IPS DF 6.9 (cell line): ENCODE results near the gene MCL1.

Experiments
- DNase-seq: peaks from one replicate; pipeline ENCODE4 v3.0.0-alpha.2; 2013; ENCODE audit warnings: low read depth, low spot score
- H3K27ac ChIP-seq: one replicate; pipeline ENCODE4 v1.5.1; 2013; ENCODE audit warnings: low read length, control low read depth
- H3K27me3 ChIP-seq: 2 replicates; pipeline ENCODE4 v1.6.1; 2013; ENCODE audit warnings: mild to moderate bottlenecking, low read length; ENCODE audit not compliant: control insufficient read depth, insufficient read depth
- H3K36me3 ChIP-seq: 2 replicates; pipeline ENCODE4 v1.6.1; 2013; ENCODE audit warnings: low read length; ENCODE audit not compliant: control insufficient read depth, insufficient read depth
- H3K4me1 ChIP-seq: 2 replicates; pipeline ENCODE4 v1.6.1; 2013; ENCODE audit warnings: low read length; ENCODE audit not compliant: control insufficient read depth, insufficient read depth
- H3K4me3 ChIP-seq: 2 replicates; pipeline ENCODE4 v1.5.1; 2013; ENCODE audit warnings: mild to moderate bottlenecking, low read length
- H3K9me3 ChIP-seq: 2 replicates; pipeline ENCODE4 v1.6.1; 2013; ENCODE audit warnings: low read length, inconsistent platforms; ENCODE audit not compliant: control insufficient read depth, insufficient read depth
- WGBS: extraction: QIAGEN DNeasy Blood & Tissue Kit; methylation state at CpG from one replicate; pipeline ENCODE4 v1.1.7; 2013; ENCODE audit warnings: mixed read lengths, missing lambda C conversion rate; ENCODE audit not compliant: insufficient read length, insufficient coverage; 5-methylcytosine and 5-hydroxymethylcytosine counted together

MCL1 gene

DNA sequence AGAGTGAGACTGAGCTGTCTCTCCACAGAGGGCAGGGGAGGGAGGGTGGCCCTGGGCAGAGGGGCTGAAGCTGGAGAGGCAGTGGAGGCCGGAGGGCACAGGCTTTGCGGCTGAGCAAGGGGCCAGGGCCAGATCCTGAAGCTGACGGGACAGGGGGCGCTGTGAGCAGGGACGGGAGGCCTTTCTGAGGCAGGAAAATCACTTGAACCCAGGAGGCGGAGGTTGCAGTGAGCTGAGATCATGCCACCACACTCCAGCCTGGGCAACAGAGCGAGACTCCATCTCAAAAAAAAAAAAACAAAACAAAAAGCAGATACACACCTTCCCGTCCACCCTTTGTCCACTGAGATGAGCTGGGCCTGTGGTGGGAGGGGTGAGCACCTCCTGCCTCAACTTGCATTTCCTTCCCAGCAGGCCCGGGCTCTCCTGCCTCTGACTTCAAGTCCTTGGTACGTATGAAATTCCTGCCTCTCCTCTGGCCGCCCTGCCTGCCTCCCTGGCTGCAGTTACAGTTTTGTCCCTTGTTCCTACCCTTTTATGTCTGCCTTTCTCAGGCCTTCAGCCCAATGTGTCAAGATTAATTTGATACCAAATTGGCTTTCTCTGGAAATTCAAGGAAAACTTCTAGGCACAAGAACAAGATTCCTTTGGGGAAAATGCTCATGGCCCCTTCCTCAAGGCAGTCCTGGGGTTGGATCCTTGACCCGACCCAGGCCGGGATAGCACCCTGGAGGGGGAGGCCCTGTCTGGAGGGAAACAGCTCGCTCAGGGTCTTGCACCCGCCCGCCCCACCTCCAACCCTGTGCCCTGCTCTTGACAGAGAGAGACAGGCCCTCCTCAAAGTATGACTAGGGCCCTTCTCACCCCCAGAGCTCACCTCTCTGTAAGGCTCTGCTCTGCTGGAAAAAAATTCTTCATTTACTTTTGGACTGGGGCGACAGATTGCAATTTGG, 41.4 kb downstream of the MCL1 start:
- WGBS, result no CpG with 5 or more reads among the region's 17 CpGs
- no peak overlapping the region for H3K27ac ChIP-seq
- H3K4me1 ChIP-seq, result no peaks in the 10 kb centered on the region; the same call in 1 of the 2 replicates
- no peaks in the 10 kb centered on the region for H3K9me3 ChIP-seq
- H3K36me3 ChIP-seq, result no peaks in the 10 kb centered on the region
- no peak overlapping the region for H3K4me3 ChIP-seq
- no peak for DNase-seq
- no peaks in the 10 kb centered on the region for H3K27me3 ChIP-seq

DNA sequence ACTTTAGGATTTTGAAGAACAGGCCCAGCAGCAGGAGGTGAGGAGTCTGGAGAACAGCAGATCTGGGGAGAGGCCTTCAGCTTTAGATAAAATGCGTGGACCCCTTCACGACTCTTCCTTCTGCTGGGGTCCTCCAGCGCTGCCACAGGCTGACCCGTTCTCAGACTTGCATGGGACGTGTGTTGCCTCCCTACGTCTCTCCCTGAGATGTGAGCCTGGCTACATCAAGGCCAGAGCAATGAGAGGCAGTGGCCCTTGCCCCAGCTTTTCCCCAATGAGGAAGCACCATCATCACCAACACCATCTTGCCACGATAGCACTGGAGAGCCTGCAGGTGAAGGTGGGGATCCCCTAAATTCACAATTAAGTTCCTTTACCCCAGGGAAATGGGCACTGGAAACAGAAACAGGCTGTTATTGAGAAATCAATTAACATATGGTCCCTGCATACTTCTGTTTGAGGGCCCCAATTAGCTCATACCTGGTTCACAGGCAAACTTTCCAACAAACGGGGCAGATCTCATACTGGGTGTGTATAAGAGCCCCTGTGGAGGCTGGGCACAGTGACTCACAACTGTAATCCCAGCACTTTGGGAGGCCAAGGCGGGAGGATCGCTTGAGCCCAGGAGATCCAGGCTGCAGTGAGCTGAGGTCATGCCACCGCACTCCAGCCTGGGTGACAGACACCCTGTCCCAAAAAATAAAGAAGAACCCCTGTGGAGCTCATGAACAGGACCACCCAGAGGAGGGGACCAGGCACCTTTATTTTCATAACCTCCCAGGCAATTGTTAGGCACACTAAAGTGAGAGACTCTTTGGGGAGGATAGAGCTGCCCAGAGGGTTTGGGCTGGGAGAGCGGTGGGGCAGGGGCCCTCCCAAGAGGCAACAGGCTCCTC, 42.3 kb downstream of the MCL1 start:
- H3K4me1 ChIP-seq, result no peaks in the 10 kb centered on the region; the same call in 1 of the 2 replicates
- no peak overlapping the region for H3K4me3 ChIP-seq
- H3K27me3 ChIP-seq, result no peaks in the 10 kb centered on the region
- no peaks in the 10 kb centered on the region for H3K36me3 ChIP-seq
- H3K27ac ChIP-seq, result no peak overlapping the region
- WGBS, result no CpG with 5 or more reads among the region's 12 CpGs
- H3K9me3 ChIP-seq, result no peaks in the 10 kb centered on the region
- no peak for DNase-seq

DNA sequence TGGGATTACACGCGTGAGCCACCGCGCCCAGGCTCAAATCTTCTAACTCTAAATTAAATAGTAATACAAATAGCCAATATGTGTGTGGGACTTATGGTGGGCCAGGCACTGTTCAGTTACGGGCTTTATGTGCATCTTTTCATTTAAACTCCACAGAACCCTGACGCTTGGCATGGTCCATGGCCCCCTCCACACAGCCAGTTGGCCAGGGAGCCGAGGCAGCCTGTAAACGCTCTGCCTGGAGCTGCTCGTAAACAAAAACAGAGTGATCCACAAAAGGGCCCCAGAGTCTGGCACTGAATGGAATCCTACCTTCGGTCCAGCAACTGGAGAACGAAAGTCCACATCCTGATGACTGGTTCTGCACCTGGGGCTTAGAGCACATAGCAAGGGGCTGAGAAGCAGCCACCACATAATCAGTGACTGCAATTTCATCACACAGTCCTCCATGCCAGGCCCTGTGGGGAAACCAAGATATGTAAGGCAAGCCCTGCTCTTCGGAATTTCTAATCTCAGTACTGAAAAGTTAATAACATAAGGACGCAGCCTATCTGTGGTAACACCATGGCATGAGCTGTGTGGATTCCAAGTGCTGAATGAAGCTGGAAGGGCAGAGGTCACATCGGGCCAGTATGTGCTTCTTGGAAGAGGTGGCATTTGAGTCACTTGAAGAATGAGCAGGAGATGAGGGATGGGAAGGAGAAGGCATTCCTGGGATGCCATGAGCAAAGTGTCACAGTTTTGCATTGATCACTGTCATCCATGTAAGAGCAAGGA, 43.7 kb downstream of the MCL1 start:
- no peaks in the 10 kb centered on the region; the same call in 1 of the 2 replicates for H3K4me1 ChIP-seq
- no peak for DNase-seq
- H3K4me3 ChIP-seq, result no peak overlapping the region
- H3K27me3 ChIP-seq, result no peaks in the 10 kb centered on the region
- whole genome bisulfite sequencing, result no CpG with 5 or more reads among the region's 14 CpGs
- H3K36me3 ChIP-seq, result no peaks in the 10 kb centered on the region
- H3K27ac ChIP-seq, result no peak overlapping the region
- no peaks in the 10 kb centered on the region for H3K9me3 ChIP-seq

DNA sequence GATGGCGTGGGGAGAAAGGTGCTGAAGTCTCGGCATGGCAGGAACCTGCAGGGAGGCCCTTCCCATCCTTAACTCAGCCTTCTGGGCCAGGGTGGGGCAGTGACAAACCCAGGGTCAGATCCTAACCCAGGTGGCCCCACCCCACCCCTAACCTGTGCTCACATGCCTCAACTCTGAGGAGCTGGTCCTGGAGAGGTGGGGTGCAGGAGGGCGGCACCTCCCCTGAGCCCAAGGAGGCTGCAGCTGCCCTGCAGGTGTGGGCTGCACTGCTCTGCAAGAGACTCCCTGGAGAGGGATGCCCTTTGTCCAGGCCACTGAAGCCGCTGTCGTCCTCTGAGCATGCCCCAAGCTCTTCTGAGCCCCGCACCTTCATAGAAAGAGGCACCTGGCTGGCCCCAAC, 45.4 kb downstream of the MCL1 start:
- H3K27me3 ChIP-seq, result no peaks in the 10 kb centered on the region
- no CpG with 5 or more reads among the region's 6 CpGs for WGBS
- no peaks in the 10 kb centered on the region for H3K36me3 ChIP-seq
- H3K27ac ChIP-seq, result no peak overlapping the region
- no peak for DNase-seq
- H3K9me3 ChIP-seq, result no peaks in the 10 kb centered on the region
- no peaks in the 10 kb centered on the region; the same call in 1 of the 2 replicates for H3K4me1 ChIP-seq
- no peak overlapping the region for H3K4me3 ChIP-seq

DNA sequence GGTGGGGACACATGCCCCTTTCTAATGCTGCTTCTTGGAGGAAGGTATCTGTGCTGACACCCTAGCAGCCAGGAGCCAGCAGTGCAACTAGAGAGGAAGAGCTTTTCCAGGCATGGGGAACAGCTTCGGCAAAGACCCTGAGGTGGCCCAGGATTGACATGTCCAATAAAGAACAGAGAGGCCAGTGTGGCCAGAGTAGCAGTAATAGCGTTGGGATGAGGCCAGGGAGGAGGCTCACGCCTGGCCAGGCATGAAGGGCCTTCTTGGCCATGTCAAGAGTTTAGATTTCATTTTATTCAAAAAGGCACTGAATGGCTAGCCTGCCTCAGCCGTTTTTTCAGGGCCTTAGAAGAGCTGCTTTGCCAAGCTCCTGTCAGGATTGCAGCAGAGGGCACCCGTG, 46.5 kb downstream of the MCL1 start:
- Histone ChIP-seq H3K27ac (no peak overlapping the region), H3K4me3 (no peak overlapping the region), H3K27me3 (no peaks in the 10 kb centered on the region), H3K36me3 (no peaks in the 10 kb centered on the region), H3K9me3 (no peaks in the 10 kb centered on the region), H3K4me1 (no peaks in the 10 kb centered on the region; the same call in 1 of the 2 replicates)
- no CpG with 5 or more reads among the region's 5 CpGs for WGBS
- no peak for DNase-seq

DNA sequence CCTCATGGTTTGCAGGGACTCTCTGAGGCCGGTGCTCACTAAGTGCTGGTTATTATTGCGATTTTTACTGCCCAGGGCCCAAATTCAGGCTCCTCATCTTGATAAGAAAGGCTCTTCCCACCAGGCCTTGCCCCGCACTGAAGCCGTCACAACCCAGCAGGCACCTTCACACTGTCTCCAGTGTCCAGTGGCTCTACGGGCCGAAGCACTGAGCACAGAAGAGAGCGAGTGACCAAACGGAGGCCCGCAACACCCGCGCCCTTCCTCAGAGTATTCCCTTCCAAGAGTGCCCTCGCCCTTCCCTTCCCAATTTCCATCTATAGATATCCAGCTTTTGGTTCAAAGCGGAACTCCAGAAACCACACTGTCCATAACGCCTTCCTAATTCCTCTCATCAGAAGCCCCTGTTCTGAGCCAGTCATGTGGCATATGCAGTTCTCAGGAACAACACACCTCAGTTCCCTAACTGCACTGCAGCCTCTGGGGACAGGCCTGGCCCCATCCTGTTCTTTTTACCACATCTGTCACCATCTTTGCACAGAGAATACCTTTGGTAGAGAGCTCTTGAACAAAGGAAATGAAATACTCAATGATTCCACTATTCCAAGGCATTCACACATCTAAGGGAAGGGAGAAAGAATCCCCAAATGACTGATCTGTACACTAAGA, 48.8 kb downstream of the MCL1 start:
- no peak overlapping the region for H3K4me3 ChIP-seq
- DNase-seq, result no peak
- H3K4me1 ChIP-seq, result no peaks in the 10 kb centered on the region; the same call in 1 of the 2 replicates
- H3K9me3 ChIP-seq, result no peaks in the 10 kb centered on the region
- no peaks in the 10 kb centered on the region for H3K27me3 ChIP-seq
- no peaks in the 10 kb centered on the region for H3K36me3 ChIP-seq
- no peak overlapping the region for H3K27ac ChIP-seq
- no CpG with 5 or more reads among the region's 14 CpGs for WGBS

DNA sequence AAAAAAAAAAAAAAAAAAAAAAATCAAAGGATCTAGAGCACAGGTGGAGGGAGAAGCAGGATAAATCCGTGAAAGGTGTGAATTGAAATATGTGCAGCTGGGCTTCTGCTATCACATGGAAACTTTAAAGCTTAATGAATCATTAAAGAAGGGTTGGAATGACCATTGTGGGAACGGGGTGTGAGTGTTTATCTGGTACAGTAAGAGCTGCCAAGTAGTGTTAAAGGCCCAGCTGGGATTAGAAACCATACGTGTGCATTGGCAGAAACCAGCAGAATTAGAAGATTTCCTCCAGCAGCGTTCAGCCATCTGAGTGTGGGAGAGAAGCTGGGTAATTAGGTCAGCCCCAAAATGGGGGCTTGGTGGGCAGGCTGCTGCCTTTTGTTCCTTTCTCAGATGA, 50.4 kb downstream of the MCL1 start:
- no CpG with 5 or more reads among the region's 4 CpGs for WGBS

DNA sequence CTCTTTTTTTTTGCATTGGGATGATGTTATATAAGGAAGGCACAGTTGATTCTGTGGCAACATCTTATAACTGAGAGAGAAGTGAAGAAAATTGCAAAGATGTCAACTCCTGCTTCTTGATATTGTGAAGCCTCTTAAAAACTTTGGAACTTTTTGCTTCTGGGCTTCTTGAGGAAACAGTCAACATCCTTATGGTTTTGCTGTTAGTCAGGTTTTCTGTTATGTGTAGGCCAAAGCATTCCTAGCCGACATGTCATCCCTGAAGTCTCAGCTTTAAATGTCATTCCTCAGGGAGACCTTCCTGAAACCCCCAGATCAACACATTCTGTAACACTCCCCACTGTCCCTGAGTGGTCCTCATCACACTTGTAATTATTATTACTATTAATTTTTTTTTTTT, 51.2 kb downstream of the MCL1 start:
- Histone ChIP-seq H3K4me3 (no peak overlapping the region), H3K4me1 (no peaks in the 10 kb centered on the region; the same call in 1 of the 2 replicates), H3K27me3 (no peaks in the 10 kb centered on the region), H3K36me3 (no peaks in the 10 kb centered on the region), H3K9me3 (no peaks in the 10 kb centered on the region), H3K27ac (no peak overlapping the region)
- no peak for DNase-seq
- no CpG with 5 or more reads among the region's 1 CpG for WGBS

More for the DNA sequence above, 50.4 kb downstream of the MCL1 start:
- no peak for DNase-seq
- Histone ChIP-seq H3K9me3 (no peaks in the 10 kb centered on the region), H3K27me3 (no peaks in the 10 kb centered on the region), H3K4me3 (no peak overlapping the region), H3K27ac (no peak overlapping the region), H3K36me3 (no peaks in the 10 kb centered on the region), H3K4me1 (no peaks in the 10 kb centered on the region; the same call in 1 of the 2 replicates)

DNA sequence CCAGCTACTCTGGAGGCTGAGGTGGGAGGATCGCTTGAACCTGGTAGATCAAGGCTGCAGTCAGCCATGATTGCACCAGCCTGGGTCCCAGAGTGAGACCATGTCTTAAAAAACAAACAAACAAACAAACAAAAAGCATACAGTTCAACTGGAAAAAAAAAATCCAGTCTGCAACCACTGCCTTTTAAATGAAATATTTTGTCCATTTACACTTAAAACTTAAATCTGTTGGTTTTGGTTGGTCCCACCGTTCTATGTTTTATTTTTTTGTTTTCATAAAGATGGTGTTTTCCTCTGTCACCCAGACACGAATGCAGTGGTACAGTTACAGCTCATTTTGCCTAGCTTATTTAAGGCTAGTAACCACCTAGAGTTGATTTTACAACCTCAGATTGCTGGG, 54.1 kb downstream of the MCL1 start:
- Histone ChIP-seq H3K4me3 (no peak overlapping the region), H3K36me3 (no peaks in the 10 kb centered on the region), H3K27ac (no peak overlapping the region), H3K4me1 (no peaks in the 10 kb centered on the region; the same call in 1 of the 2 replicates), H3K27me3 (no peaks in the 10 kb centered on the region), H3K9me3 (no peaks in the 10 kb centered on the region)
- WGBS, result no CpG with 5 or more reads among the region's 3 CpGs
- DNase-seq, result no peak
